Measurements from ENCODE around the gene TBC1D22A. TPM values are rescaled to one million over a fixed set of nuclear protein-coding genes. Genes with fewer than 3 reads are reported as not detected.

The TBC1D22A gene
- total and polyA plus RNA-seq, 2 donors (not counting 3 experiments of a cell fraction or from before 2014, with no cell fraction given), result 26.1 to 32.4 TPM

- Histone ChIP-seq H3K4me2 (ENCODE audit: insufficient read depth, low read length) (no peak overlapping the region), H3K9me3 (replicated peaks; ENCODE audit: control insufficient read depth, insufficient read depth, low read length) (no peaks in the 10 kb centered on the region), H4K20me1 (replicated peaks; ENCODE audit: control insufficient read depth, extremely low read depth, insufficient read depth, low read length) (no peaks in the 10 kb centered on the region), H3K4me3 (replicated peaks in 1 of 3; ENCODE audit: insufficient read depth in 1 of 3, low read depth in 1 of 3, low read length in 3 of 3) (no peak overlapping the region), H3K9me1 (replicated peaks; ENCODE audit: control insufficient read depth, extremely low read depth, insufficient read depth, low read length) (no peaks in the 10 kb centered on the region), H3K27me3 (ENCODE audit: control insufficient read depth in 2 of 2, insufficient read depth in 2 of 2, low read length in 2 of 2) (no peaks in the 10 kb centered on the region), H3K36me3 (ENCODE audit: control insufficient read depth in 2 of 2, extremely low read depth in 1 of 2, insufficient read depth in 2 of 2, low read length in 2 of 2) (no peaks in the 10 kb centered on the region), H3K27ac (ENCODE audit: insufficient read depth, low read depth, low read length) (no peak overlapping the region), H3K79me2 (ENCODE audit: control insufficient read depth, insufficient read depth, low read length) (no peaks in the 10 kb centered on the region), H2AFZ (ENCODE audit: low read depth, low read length) (no peak overlapping the region), H3K9ac (replicated peaks; ENCODE audit: extremely low read depth, insufficient read depth, low read length) (no peak overlapping the region), H3K4me1 (ENCODE audit: control insufficient read depth, extremely low read depth, insufficient read depth, low read length) (no peaks in the 10 kb centered on the region)
- DNase-seq (ENCODE audit: low read depth, low spot score) (no peak), FAIRE-seq (no peak)
- ChIA-PET POLR2A (no interaction called here), CTCF (no interaction called here)
- TF ChIP-seq MYC (IDR thresholded peaks at IDR 0.05; ENCODE audit: low read depth, low read length) (no peak), FOS (IDR thresholded peaks at IDR 0.05; ENCODE audit: borderline replicate concordance, insufficient read depth, low read length) (no peak), GATA2 (IDR thresholded peaks at IDR 0.05; ENCODE audit: insufficient read depth, insufficient read length, low read depth, low read length) (no peak), JUN (IDR thresholded peaks at IDR 0.05; ENCODE audit: borderline replicate concordance, insufficient read depth, insufficient read length, low read depth) (no peak), POLR2AphosphoS5 (IDR thresholded peaks at IDR 0.05; ENCODE audit: insufficient read depth, low read depth, low read length) (no peak), EZH2 (IDR thresholded peaks at IDR 0.05; ENCODE audit: borderline replicate concordance, low read depth, low read length, severe bottlenecking) (no peak), POLR2A (IDR thresholded peaks at IDR 0.05; ENCODE audit: low read depth, low read length) (no peak), CTCF (IDR thresholded peaks at IDR 0.05; ENCODE audit: extremely low read depth in 1 of 2, insufficient read depth in 1 of 2, low read depth in 1 of 2, low read length in 2 of 2) (no peak)
- TF ChIP-seq, protein P1, sequence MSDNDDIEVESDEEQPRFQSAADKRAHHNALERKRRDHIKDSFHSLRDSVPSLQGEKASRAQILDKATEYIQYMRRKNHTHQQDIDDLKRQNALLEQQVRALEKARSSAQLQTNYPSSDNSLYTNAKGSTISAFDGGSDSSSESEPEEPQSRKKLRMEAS (IDR thresholded peaks at IDR 0.05; ENCODE audit: insufficient read depth, insufficient read length), result no peak
- no TSS peak for BruUV-seq (replicated peaks)
- dilution Hi-C loops (cut with MboI; ENCODE audit: extremely low pct_ligation_motif_present, low sequenced_read_pairs), result no loop called here
- intact Hi-C loops (cut with micrococcal nuclease), result no loop called here
These were observed 414.9 kb downstream of the TBC1D22A start for GRCh38 chr22:47177334-47177815.
